Activated T-helper 2 cell treated with anti-CD3 and anti-CD28 coated beads, Interferon-gamma antibody, Interleukin-2, Interleukin-4, amounts not matched to agents 10 μg/mL and 5 μg/mL and 100 μg/mL, durations not matched to agents 14 hours and 24 hours and 36 hours (primary cell): Measurements from ENCODE around the gene PCDHB7. TPM values are rescaled to one million over a fixed set of nuclear protein-coding genes. Genes with fewer than 3 reads are reported as not detected.
A peak's percentile ranks its signal among the peaks of the same experiment; 100 is the strongest.
"Not testable (repeated sequence)": the region's sequence is repeated elsewhere in the genome, so short reads cannot be mapped to it uniquely, and the experiment has no call there.

Experiments used
- DNase-seq: peaks from one replicate; pipeline ENCODE4 v3.0.0; 2021; ENCODE audit warnings: low spot score
- H3K27ac Mint-ChIP-seq: one replicate; pipeline ENCODE4 v1.8.0; 2021; ENCODE audit warnings: mixed read lengths
- H3K27me3 Mint-ChIP-seq: one replicate; pipeline ENCODE4 v1.8.0; 2021; ENCODE audit warnings: low read depth, mixed read lengths
- H3K36me3 Mint-ChIP-seq: one replicate; pipeline ENCODE4 v1.8.0; 2021; ENCODE audit warnings: low read depth, mixed read lengths
- H3K4me1 Mint-ChIP-seq: one replicate; pipeline ENCODE4 v1.8.0; 2021; ENCODE audit warnings: low read depth, mixed read lengths
- H3K4me3 Mint-ChIP-seq: one replicate; pipeline ENCODE4 v1.8.0; 2021; ENCODE audit warnings: low read depth, mild to moderate bottlenecking, moderate library complexity, mixed read lengths
- H3K9me3 Mint-ChIP-seq: one replicate; pipeline ENCODE4 v1.8.0; 2021; ENCODE audit warnings: mixed read lengths
- intact Hi-C: fragments of 100-400 bp; cut with micrococcal nuclease; formaldehyde crosslinking; loops from one replicate; pipeline ENCODE4 v1.15.1; 2023
- total RNA-seq: library from RNA; stranded (reverse); gene quantifications from 2 replicates; pipeline ENCODE4 v1.2.3, GENCODE V29; 2022

Gene PCDHB7
- 0.07 TPM in 1 of 2 replicates, not detected in the other for total RNA-seq

DNA sequence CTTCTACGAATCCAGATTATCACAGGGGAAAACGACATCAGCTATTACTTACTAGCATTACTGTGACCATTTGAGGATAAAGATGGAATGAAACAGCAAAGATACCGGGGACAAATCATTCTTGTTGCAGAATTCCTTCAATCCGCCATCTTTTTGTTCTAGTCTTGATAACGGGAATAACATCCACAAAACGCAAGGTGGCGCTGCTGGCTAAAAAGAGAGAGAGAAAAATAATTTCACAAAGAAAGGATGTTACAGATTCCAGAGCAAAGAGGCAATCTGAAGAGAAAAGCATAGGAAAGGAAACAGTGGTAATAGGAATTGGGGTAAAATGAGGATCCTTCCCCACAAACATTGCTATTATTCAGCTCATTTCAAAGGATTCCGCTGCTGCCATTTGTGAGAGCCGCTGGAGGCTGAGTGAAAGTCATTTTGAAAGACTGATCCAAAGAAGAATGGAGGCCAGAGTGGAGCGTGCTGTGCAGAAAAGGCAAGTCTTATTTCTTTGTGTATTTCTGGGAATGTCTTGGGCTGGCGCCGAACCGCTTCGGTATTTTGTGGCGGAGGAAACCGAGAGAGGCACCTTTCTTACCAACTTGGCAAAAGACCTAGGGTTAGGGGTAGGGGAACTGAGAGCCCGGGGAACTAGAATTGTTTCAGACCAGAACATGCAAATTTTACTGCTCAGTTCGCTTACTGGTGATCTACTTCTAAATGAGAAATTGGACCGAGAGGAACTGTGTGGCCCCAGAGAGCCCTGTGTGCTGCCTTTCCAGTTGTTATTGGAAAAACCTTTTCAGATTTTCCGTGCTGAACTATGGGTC is at the start of gene PCDHB7:
Gene PCDHB7 (plus strand): TSS at position 264 of the 824 bp plus-strand sequence. CDS start 192 bp downstream, at position 456.
- no peaks in the 10 kb centered on the region for H3K36me3 Mint-ChIP-seq
- peaks cover 37% of the 10 kb centered on the region for H3K9me3 Mint-ChIP-seq
- H3K4me1 Mint-ChIP-seq: no peaks in the 10 kb centered on the region
- H3K27me3 Mint-ChIP-seq: no peaks in the 10 kb centered on the region
- H3K27ac Mint-ChIP-seq: no peak within 1 kb of the TSS
- no peak within 1 kb of the TSS for H3K4me3 Mint-ChIP-seq
- no peak for DNase-seq
- intact Hi-C loops: no loop called here

DNA sequence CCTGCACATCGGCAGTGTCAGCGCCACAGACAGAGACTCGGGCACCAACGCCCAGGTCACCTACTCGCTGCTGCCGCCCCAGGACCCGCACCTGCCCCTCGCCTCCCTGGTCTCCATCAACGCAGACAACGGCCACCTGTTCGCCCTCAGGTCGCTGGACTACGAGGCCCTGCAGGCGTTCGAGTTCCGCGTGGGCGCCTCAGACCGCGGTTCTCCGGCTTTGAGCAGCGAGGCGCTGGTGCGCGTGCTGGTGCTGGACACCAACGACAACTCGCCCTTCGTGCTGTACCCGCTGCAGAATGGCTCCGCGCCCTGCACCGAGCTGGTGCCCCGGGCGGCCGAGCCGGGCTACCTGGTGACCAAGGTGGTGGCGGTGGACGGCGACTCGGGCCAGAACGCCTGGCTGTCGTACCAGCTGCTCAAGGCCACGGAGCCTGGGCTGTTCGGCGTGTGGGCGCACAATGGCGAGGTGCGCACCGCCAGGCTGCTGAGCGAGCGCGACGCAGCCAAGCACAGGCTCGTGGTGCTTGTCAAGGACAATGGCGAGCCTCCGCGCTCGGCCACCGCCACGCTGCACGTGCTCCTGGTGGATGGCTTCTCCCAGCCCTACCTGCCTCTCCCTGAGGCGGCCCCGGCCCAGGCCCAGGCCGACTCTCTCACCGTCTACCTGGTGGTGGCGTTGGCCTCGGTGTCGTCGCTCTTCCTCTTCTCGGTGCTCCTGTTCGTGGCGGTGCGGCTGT is 48.9 kb upstream of the PCDHB7 start:
- intact Hi-C loops, H3K4me1 Mint-ChIP-seq, DNase-seq, H3K36me3 Mint-ChIP-seq, H3K27ac Mint-ChIP-seq, H3K4me3 Mint-ChIP-seq, H3K27me3 Mint-ChIP-seq: not testable (repeated sequence)
- peaks cover 23% of the 10 kb centered on the region for H3K9me3 Mint-ChIP-seq

DNA sequence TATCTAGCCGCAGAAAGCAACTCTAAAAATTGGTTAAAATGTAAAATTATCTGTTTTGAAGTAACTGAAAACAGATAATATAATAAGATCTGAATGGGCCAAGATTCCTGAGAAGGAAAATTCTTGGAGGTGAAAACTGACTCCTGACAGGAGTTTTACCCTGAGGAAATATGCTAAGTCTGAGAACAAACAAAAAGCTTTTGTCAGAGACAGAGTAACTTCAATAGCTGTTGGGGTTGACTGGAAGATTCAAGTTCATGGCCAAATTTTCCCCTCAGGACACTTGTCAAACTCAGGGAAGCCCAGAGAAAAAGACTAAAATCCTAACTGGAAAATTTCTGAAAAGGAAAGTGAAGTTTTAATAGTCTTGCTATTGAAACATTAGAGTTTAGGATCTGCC is 45.1 kb upstream of the PCDHB7 start:
- no peak for DNase-seq
- no peaks in the 10 kb centered on the region for H3K36me3 Mint-ChIP-seq
- intact Hi-C loops: no loop called here
- H3K27ac Mint-ChIP-seq: no peak overlapping the region
- no peaks in the 10 kb centered on the region for H3K27me3 Mint-ChIP-seq
- H3K4me1 Mint-ChIP-seq: no peaks in the 10 kb centered on the region
- peaks cover 24% of the 10 kb centered on the region for H3K9me3 Mint-ChIP-seq
- H3K4me3 Mint-ChIP-seq: no peak overlapping the region

DNA sequence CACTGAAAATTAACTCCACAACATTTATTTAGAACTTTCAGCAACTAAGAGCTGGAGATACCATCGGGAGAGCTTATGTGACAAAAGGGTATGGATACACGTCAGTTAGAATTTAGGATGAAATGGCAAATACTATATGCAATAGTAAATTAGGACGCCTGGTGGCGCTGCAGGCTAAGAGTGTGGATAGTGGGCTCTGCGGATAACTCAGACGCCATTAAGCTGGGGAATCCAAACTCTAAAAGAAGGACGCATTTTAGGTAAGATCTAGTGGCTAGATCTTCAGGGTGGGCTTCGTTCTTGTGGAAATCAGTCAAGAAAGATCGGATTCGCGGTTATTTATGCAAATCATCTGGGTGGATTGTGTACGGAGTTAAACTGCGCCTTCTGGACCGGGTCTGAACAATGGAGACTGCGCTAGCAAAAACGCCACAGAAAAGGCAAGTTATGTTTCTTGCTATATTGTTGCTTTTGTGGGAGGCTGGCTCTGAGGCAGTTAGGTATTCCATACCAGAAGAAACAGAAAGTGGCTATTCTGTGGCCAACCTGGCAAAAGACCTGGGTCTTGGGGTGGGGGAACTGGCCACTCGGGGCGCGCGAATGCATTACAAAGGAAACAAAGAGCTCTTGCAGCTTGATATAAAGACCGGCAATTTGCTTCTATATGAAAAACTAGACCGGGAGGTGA is 37.3 kb upstream of the PCDHB7 start, which contains the start of gene PCDHB5:
Gene PCDHB5 (plus strand): TSS at position 177 of the 688 bp plus-strand sequence. CDS start 229 bp downstream, at position 406.
- intact Hi-C loops: no loop called here
- Mint-ChIP-seq H3K27ac (no peak within 1 kb of the TSS), H3K4me1 (no peaks in the 10 kb centered on the region), H3K9me3 (peaks cover 56% of the 10 kb centered on the region), H3K36me3 (no peaks in the 10 kb centered on the region), H3K4me3 (peak within 1 kb of the TSS; percentile 30), H3K27me3 (no peaks in the 10 kb centered on the region)
- no peak for DNase-seq

DNA sequence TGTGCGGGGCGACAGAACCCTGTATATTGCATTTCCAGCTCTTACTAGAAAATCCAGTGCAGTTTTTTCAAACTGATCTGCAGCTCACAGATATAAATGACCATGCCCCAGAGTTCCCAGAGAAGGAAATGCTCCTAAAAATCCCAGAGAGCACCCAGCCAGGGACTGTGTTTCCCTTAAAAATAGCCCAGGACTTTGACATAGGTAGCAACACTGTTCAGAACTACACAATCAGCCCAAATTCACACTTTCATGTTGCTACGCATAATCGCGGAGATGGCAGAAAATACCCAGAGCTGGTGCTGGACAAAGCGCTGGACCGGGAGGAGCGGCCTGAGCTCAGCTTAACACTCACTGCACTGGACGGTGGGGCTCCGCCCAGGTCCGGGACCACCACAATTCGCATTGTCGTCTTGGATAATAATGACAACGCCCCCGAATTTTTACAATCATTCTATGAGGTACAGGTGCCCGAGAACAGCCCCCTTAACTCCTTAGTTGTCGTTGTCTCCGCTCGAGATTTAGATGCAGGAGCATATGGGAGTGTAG is 36.7 kb upstream of the PCDHB7 start:
- Mint-ChIP-seq H3K4me1 (no peaks in the 10 kb centered on the region), H3K27me3 (no peaks in the 10 kb centered on the region), H3K27ac (no peak overlapping the region), H3K9me3 (peaks cover 51% of the 10 kb centered on the region), H3K36me3 (no peaks in the 10 kb centered on the region), H3K4me3 (no peak overlapping the region)
- intact Hi-C loops: no loop called here
- no peak for DNase-seq

DNA sequence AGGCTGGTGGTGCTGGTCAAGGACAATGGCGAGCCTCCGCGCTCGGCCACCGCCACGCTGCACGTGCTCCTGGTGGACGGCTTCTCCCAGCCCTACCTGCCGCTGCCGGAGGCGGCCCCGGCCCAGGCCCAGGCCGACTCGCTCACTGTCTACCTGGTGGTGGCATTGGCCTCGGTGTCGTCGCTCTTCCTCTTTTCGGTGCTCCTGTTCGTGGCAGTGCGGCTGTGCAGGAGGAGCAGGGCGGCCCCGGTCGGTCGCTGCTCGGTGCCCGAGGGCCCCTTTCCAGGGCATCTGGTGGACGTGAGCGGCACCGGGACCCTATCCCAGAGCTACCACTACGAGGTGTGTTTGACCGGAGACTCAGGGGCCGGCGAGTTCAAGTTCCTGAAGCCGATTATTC is 35.1 kb upstream of the PCDHB7 start:
- H3K27ac Mint-ChIP-seq, H3K4me1 Mint-ChIP-seq, H3K36me3 Mint-ChIP-seq, DNase-seq, H3K4me3 Mint-ChIP-seq, intact Hi-C loops, H3K27me3 Mint-ChIP-seq: not testable (repeated sequence)
- H3K9me3 Mint-ChIP-seq: peaks cover 54% of the 10 kb centered on the region

DNA sequence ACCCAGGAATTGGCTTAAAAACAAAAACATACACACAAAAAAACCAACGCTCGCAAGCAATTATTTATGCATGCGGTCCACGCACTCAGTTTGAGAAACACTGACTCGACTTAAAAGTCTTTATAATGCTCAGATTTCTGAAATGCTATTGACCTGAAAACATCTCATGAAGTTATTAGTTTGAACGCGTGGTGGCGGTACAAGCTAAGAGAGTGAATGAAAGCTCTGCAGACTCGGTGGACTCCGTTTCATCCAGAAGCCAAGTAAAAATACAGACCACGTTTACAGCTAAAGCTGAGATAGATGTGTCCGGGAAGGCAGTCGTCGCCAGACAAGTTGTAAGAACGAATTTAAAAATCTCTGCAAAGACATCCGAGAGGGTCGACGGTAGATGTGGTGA is 22.6 kb upstream of the PCDHB7 start, which contains the start of gene PCDHB6:
Gene PCDHB6 (plus strand): TSS at position 246 of the 400 bp plus-strand sequence. CDS start 201 bp downstream, outside the sequence.
- no peaks in the 10 kb centered on the region for H3K4me1 Mint-ChIP-seq
- H3K27ac Mint-ChIP-seq: no peak within 1 kb of the TSS
- DNase-seq: no peak
- no peaks in the 10 kb centered on the region for H3K27me3 Mint-ChIP-seq
- no peaks in the 10 kb centered on the region for H3K36me3 Mint-ChIP-seq
- intact Hi-C loops: no loop called here
- no peak within 1 kb of the TSS for H3K4me3 Mint-ChIP-seq
- peaks cover 31% of the 10 kb centered on the region for H3K9me3 Mint-ChIP-seq

DNA sequence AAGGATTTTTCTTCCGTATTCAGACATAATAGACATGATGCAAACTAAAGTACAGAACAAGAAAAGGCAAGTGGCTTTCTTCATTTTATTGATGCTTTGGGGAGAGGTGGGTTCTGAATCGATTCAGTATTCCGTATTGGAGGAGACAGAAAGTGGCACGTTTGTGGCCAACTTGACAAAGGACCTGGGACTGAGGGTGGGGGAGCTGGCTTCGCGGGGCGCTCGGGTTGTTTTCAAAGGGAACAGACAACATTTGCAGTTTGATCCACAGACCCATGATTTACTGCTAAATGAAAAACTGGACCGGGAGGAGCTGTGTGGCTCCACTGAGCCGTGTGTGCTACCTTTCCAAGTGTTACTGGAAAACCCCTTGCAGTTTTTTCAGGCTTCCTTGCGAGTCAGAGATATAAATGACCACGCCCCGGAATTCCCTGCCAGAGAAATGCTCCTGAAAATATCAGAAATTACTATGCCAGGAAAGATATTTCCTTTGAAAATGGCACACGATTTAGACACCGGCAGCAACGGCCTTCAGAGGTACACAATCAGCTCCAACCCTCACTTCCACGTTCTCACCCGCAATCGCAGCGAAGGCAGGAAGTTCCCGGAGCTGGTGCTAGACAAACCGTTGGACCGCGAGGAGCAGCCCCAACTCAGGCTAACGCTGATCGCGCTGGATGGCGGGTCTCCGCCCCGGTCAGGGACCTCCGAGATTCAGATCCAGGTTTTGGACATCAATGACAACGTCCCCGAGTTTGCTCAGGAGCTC is 22.0 kb upstream of the PCDHB7 start:
- no peaks in the 10 kb centered on the region for H3K27me3 Mint-ChIP-seq
- peaks cover 31% of the 10 kb centered on the region for H3K9me3 Mint-ChIP-seq
- intact Hi-C loops: no loop called here
- no peaks in the 10 kb centered on the region for H3K4me1 Mint-ChIP-seq
- H3K36me3 Mint-ChIP-seq: no peaks in the 10 kb centered on the region
- DNase-seq: no peak
- no peak overlapping the region for H3K27ac Mint-ChIP-seq
- no peak overlapping the region for H3K4me3 Mint-ChIP-seq

DNA sequence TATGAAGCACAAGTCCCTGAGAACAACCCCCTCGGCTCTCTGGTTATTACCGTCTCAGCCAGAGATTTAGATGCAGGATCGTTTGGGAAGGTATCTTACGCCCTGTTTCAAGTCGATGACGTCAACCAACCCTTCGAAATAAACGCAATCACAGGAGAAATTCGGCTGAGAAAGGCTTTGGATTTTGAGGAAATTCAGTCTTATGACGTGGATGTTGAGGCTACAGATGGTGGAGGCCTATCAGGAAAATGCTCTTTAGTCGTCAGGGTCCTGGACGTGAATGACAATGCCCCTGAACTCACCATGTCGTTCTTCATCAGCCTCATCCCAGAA is 21.5 kb upstream of the PCDHB7 start:
- DNase-seq: no peak
- Mint-ChIP-seq H3K27me3 (no peaks in the 10 kb centered on the region), H3K9me3 (peaks cover 31% of the 10 kb centered on the region), H3K27ac (no peak overlapping the region), H3K4me1 (no peaks in the 10 kb centered on the region), H3K36me3 (no peaks in the 10 kb centered on the region), H3K4me3 (no peak overlapping the region)
- intact Hi-C loops: no loop called here

DNA sequence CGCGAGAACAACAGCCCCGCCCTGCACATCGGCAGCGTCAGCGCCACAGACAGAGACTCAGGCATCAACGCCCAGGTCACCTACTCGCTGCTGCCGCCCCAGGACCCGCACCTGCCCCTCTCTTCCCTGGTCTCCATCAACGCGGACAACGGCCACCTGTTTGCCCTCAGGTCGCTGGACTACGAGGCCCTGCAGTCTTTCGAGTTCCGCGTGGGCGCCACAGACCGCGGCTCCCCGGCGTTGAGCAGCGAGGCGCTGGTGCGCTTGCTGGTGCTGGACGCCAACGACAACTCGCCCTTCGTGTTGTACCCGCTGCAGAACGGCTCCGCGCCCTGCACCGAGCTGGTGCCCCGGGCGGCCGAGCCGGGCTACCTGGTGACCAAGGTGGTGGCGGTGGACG is 20.8 kb upstream of the PCDHB7 start:
- H3K4me3 Mint-ChIP-seq, H3K27me3 Mint-ChIP-seq, DNase-seq, H3K4me1 Mint-ChIP-seq, H3K36me3 Mint-ChIP-seq, H3K27ac Mint-ChIP-seq, intact Hi-C loops: not testable (repeated sequence)
- H3K9me3 Mint-ChIP-seq: peaks cover 33% of the 10 kb centered on the region

DNA sequence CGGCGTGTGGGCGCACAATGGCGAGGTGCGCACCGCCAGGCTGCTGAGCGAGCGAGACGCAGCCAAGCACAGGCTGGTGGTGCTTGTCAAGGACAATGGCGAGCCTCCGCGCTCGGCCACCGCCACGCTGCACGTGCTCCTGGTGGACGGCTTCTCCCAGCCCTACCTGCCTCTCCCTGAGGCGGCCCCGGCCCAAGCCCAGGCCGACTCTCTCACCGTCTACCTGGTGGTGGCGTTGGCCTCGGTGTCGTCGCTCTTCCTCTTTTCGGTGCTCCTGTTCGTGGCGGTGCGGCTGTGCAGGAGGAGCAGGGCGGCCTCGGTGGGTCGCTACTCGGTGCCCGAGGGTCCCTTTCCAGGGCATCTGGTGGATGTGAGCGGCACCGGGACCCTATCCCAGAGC is 20.3 kb upstream of the PCDHB7 start:
- H3K27ac Mint-ChIP-seq, H3K4me3 Mint-ChIP-seq, H3K4me1 Mint-ChIP-seq, intact Hi-C loops, DNase-seq, H3K36me3 Mint-ChIP-seq, H3K27me3 Mint-ChIP-seq: not testable (repeated sequence)
- H3K9me3 Mint-ChIP-seq: peaks cover 38% of the 10 kb centered on the region
